Muscle of leg (tissue), 16 donors: ENCODE data around the gene ATP6V1F. TPM values are rescaled to one million over a fixed set of nuclear protein-coding genes. Genes with fewer than 3 reads are reported as not detected.

Source experiments
- DNase-seq: peaks from one replicate; pipeline ENCODE4 v3.0.0; 2013
- H3K27ac ChIP-seq: one replicate; pipeline ENCODE4 v1.5.1; 2013; ENCODE audit warnings: mild to moderate bottlenecking, low read length, control low read depth
- H3K27me3 ChIP-seq: one replicate; pipeline ENCODE4 v1.6.1; 2013; ENCODE audit warnings: low read length; ENCODE audit not compliant: control insufficient read depth, insufficient read depth
- H3K36me3 ChIP-seq: one replicate; pipeline ENCODE4 v1.6.1; 2013; ENCODE audit warnings: low read length; ENCODE audit not compliant: control insufficient read depth, insufficient read depth
- H3K4me1 ChIP-seq: one replicate; pipeline ENCODE4 v1.6.1; 2013; ENCODE audit warnings: low read length; ENCODE audit not compliant: control insufficient read depth, insufficient read depth
- H3K4me3 ChIP-seq: one replicate; pipeline ENCODE4 v1.5.1; 2013; ENCODE audit warnings: low read length, control low read depth
- H3K9me3 ChIP-seq: replicated peaks from 2 replicates; pipeline ENCODE4 v1.6.1; 2013; ENCODE audit warnings: low read depth, low read length; ENCODE audit not compliant: control insufficient read depth
- WGBS: methylation state at CpG from one replicate; pipeline ENCODE4 v1.1.5; 2013; ENCODE audit warnings: missing lambda C conversion rate; ENCODE audit not compliant: insufficient coverage; 5-methylcytosine and 5-hydroxymethylcytosine counted together
- long read RNA-seq, 11 donors: transcript quantifications; one replicate each; lab custom pipeline, GENCODE V29; 2026
- polyA plus RNA-seq, 8 donors: library from polyadenylated mRNA; unstranded; fragments of 120-200 nt; gene quantifications; one replicate each; pipeline versions ENCODE4 v1.2.1 to v1.2.3, GENCODE V29; 2013; ENCODE audit warnings: inconsistent platforms in 1 of 8, low replicate concordance in 1 of 8; ENCODE audit not compliant: insufficient read length in 8 of 8, insufficient read depth in 1 of 8
- total RNA-seq: library from RNA; stranded (reverse); fragments of 120-200 nt; gene quantifications from one replicate; pipeline ENCODE4 v1.2.4, GENCODE V29; 2013

The ATP6V1F gene
- total RNA-seq: 93.5 TPM
- 100 to 1,000 TPM; 110 to 141 (median 123) TPM for polyA plus RNA-seq
- long read RNA-seq, donor 1, transcript ATP6V1F-201 (2 exons, 704 nt): major isoform, 79 of 79 reads
- long read RNA-seq, donor 1, partial matches to known transcripts: 0 of 79 reads
- long read RNA-seq, donor 1, other reads (novel, unspliced or antisense): 0 of 79 reads
- long read RNA-seq, donor 2, transcript ATP6V1F-201 (2 exons, 704 nt): major isoform, 9 of 20 reads
- long read RNA-seq, donor 2, partial matches to known transcripts: 11 of 20 reads
- long read RNA-seq, donor 2, other reads (novel, unspliced or antisense): 0 of 20 reads
- long read RNA-seq, donor 3, transcript ATP6V1F-201 (2 exons, 704 nt): major isoform, 151 of 152 reads
- long read RNA-seq, donor 3, partial matches to known transcripts: 0 of 152 reads
- long read RNA-seq, donor 3, other reads (novel, unspliced or antisense): 0 of 152 reads
- long read RNA-seq, donor 4, transcript ATP6V1F-201 (2 exons, 704 nt): major isoform, 106 of 106 reads
- long read RNA-seq, donor 4, partial matches to known transcripts: 0 of 106 reads
- long read RNA-seq, donor 4, other reads (novel, unspliced or antisense): 0 of 106 reads
- long read RNA-seq, donor 5, transcript ATP6V1F-201 (2 exons, 704 nt): major isoform, 335 of 336 reads
- long read RNA-seq, donor 5, partial matches to known transcripts: 0 of 336 reads
- long read RNA-seq, donor 5, other reads (novel, unspliced or antisense): 0 of 336 reads
- long read RNA-seq, donor 6, transcript ATP6V1F-201 (2 exons, 704 nt): major isoform, 279 of 284 reads
- long read RNA-seq, donor 6, partial matches to known transcripts: 0 of 284 reads
- long read RNA-seq, donor 6, other reads (novel, unspliced or antisense): 5 of 284 reads
- long read RNA-seq, donor 7, transcript ATP6V1F-201 (2 exons, 704 nt): major isoform, 164 of 219 reads
- long read RNA-seq, donor 7, partial matches to known transcripts: 54 of 219 reads
- long read RNA-seq, donor 7, other reads (novel, unspliced or antisense): 0 of 219 reads
- long read RNA-seq, donor 8, transcript ATP6V1F-201 (2 exons, 704 nt): major isoform, 88 of 145 reads
- long read RNA-seq, donor 8, partial matches to known transcripts: 57 of 145 reads
- long read RNA-seq, donor 8, other reads (novel, unspliced or antisense): 0 of 145 reads
- long read RNA-seq, donor 9, transcript ATP6V1F-201 (2 exons, 704 nt): major isoform, 142 of 177 reads
- long read RNA-seq, donor 9, partial matches to known transcripts: 34 of 177 reads
- long read RNA-seq, donor 9, other reads (novel, unspliced or antisense): 0 of 177 reads
- long read RNA-seq, donor 10, transcript ATP6V1F-201 (2 exons, 704 nt): major isoform, 165 of 165 reads
- long read RNA-seq, donor 10, partial matches to known transcripts: 0 of 165 reads
- long read RNA-seq, donor 10, other reads (novel, unspliced or antisense): 0 of 165 reads
- long read RNA-seq, donor 11, transcript ATP6V1F-201 (2 exons, 704 nt): major isoform, 156 of 156 reads
- long read RNA-seq, donor 11, partial matches to known transcripts: 0 of 156 reads
- long read RNA-seq, donor 11, other reads (novel, unspliced or antisense): 0 of 156 reads

- WGBS: under 1% methylated on average over 50 of the region's 65 CpGs
Measured at GRCh38 chr7:128862571-128863432, at the start of gene ATP6V1F. TSS of gene ATP6V1F (plus strand) at chr7:128862856. CDS start at chr7:128862905, 49 bp downstream.

GRCh38 chr7:128814499-128814898 is 48.2 kb upstream of the ATP6V1F start:
- no peak overlapping the region for H3K4me3 ChIP-seq
- 87% methylated on average over 5 of the region's 6 CpGs for whole genome bisulfite sequencing
- H3K36me3 ChIP-seq: peaks cover 6% of the 10 kb centered on the region
- peaks cover 57% of the 10 kb centered on the region for H3K4me1 ChIP-seq
- H3K27me3 ChIP-seq: no peaks in the 10 kb centered on the region
- DNase-seq: peak; percentile 69
- no peaks in the 10 kb centered on the region for H3K9me3 ChIP-seq
- H3K27ac ChIP-seq: peak overlapping the region; percentile 54

More at GRCh38 chr7:128862571-128863432, at the start of gene ATP6V1F:
- peak; percentile 99 for DNase-seq
- Histone ChIP-seq H3K9me3 (no peaks in the 10 kb centered on the region), H3K4me3 (peak within 1 kb of the TSS; percentile 86), H3K36me3 (peaks cover 47% of the 10 kb centered on the region), H3K27ac (peak within 1 kb of the TSS; percentile 85), H3K4me1 (peaks cover 48% of the 10 kb centered on the region), H3K27me3 (no peaks in the 10 kb centered on the region)

- peaks cover 4% of the 10 kb centered on the region for H3K36me3 ChIP-seq
- H3K4me1 ChIP-seq: peaks cover 57% of the 10 kb centered on the region
- H3K9me3 ChIP-seq: no peaks in the 10 kb centered on the region
- peak overlapping the region; percentile 54 for H3K27ac ChIP-seq
- H3K27me3 ChIP-seq: no peaks in the 10 kb centered on the region
- no peak for DNase-seq
- 88% methylated on average over 4 of the region's 7 CpGs for WGBS
- no peak overlapping the region for H3K4me3 ChIP-seq
Measured at GRCh38 chr7:128815289-128815942, 47.2 kb upstream of the ATP6V1F start.

- Histone ChIP-seq H3K36me3 (no peaks in the 10 kb centered on the region), H3K27ac (peak overlapping the region; percentile 43), H3K9me3 (no peaks in the 10 kb centered on the region), H3K27me3 (peaks cover 4% of the 10 kb centered on the region), H3K4me1 (peaks cover 49% of the 10 kb centered on the region), H3K4me3 (no peak overlapping the region)
- 58% methylated on average over 1 of the region's 3 CpGs for WGBS
- DNase-seq: no peak
Measured at GRCh38 chr7:128818694-128819093, 44.0 kb upstream of the ATP6V1F start.

- no peak for DNase-seq
- no peaks in the 10 kb centered on the region for H3K36me3 ChIP-seq
- peaks cover 4% of the 10 kb centered on the region for H3K27me3 ChIP-seq
- 100% methylated on average over 1 of the region's 4 CpGs for WGBS
- peaks cover 25% of the 10 kb centered on the region for H3K4me1 ChIP-seq
- H3K4me3 ChIP-seq: no peak overlapping the region
- no peaks in the 10 kb centered on the region for H3K9me3 ChIP-seq
- H3K27ac ChIP-seq: no peak overlapping the region
Measured at GRCh38 chr7:128821724-128822123, 40.9 kb upstream of the ATP6V1F start.

- 71% methylated on average over 3 of the region's 4 CpGs for WGBS
- Histone ChIP-seq H3K27me3 (peaks cover 18% of the 10 kb centered on the region), H3K27ac (peak overlapping the region; percentile 98), H3K4me3 (no peak overlapping the region), H3K9me3 (no peaks in the 10 kb centered on the region), H3K36me3 (no peaks in the 10 kb centered on the region), H3K4me1 (peaks cover 38% of the 10 kb centered on the region)
- no peak for DNase-seq
Measured at GRCh38 chr7:128826512-128826911, 36.1 kb upstream of the ATP6V1F start.

- Histone ChIP-seq H3K4me1 (peaks cover 42% of the 10 kb centered on the region), H3K36me3 (no peaks in the 10 kb centered on the region), H3K9me3 (no peaks in the 10 kb centered on the region), H3K4me3 (no peak overlapping the region), H3K27ac (peak overlapping the region; percentile 98), H3K27me3 (peaks cover 17% of the 10 kb centered on the region)
- no CpG with 5 or more reads among the region's 1 CpG for WGBS
- DNase-seq: peak; percentile 18
Measured at GRCh38 chr7:128826916-128827247, 35.8 kb upstream of the ATP6V1F start.

GRCh38 chr7:128827248-128827958 is 35.3 kb upstream of the ATP6V1F start:
- DNase-seq: peak; percentile 81
- Histone ChIP-seq H3K27ac (peak overlapping the region; percentile 98), H3K4me3 (peak overlapping the region; percentile 26), H3K27me3 (peaks cover 18% of the 10 kb centered on the region), H3K36me3 (no peaks in the 10 kb centered on the region), H3K9me3 (no peaks in the 10 kb centered on the region), H3K4me1 (peaks cover 43% of the 10 kb centered on the region)
- WGBS: 41% methylated on average over 11 of the region's 17 CpGs
